Measurements from ENCODE around the gene SORCS2.

DNA sequence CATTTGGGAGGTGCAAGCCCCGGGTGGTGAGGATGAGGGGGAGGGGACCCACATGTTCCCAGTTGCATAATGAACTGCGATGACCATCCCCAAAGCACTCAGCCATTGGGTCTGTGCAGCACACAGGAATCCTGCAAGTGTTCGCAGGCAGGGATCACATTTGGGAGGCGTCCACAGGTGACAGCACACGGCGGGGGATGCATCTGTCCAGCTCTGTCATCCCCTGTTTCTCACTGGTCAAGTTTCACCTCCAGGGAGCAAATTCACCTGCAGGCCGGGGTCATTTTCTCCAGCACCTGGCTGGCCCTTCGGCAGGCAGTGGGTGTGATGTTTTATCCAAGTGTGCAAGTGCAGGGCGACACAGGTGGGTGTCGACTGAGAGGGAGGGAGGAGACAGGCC is 33.3 kb upstream of the SORCS2 start:
- TF ChIP-seq, protein P1, sequence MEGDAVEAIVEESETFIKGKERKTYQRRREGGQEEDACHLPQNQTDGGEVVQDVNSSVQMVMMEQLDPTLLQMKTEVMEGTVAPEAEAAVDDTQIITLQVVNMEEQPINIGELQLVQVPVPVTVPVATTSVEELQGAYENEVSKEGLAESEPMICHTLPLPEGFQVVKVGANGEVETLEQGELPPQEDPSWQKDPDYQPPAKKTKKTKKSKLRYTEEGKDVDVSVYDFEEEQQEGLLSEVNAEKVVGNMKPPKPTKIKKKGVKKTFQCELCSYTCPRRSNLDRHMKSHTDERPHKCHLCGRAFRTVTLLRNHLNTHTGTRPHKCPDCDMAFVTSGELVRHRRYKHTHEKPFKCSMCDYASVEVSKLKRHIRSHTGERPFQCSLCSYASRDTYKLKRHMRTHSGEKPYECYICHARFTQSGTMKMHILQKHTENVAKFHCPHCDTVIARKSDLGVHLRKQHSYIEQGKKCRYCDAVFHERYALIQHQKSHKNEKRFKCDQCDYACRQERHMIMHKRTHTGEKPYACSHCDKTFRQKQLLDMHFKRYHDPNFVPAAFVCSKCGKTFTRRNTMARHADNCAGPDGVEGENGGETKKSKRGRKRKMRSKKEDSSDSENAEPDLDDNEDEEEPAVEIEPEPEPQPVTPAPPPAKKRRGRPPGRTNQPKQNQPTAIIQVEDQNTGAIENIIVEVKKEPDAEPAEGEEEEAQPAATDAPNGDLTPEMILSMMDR (IDR thresholded peaks at IDR 0.05), result no peak
- no peak for TF ChIP-seq POLR2AphosphoS5 (IDR thresholded peaks at IDR 0.05)
